ENCODE data around the gene MADCAM1. TPM values are rescaled to one million over a fixed set of nuclear protein-coding genes. Genes with fewer than 3 reads are reported as not detected.
"Not testable (repeated sequence)": the region's sequence is repeated elsewhere in the genome, so short reads cannot be mapped to it uniquely, and the experiment has no call there.

The MADCAM1 gene
- total RNA-seq, 1 donor from 2014 or later: 1.1 TPM

GRCh38 chr19:465056-465816 is 31.1 kb upstream of the MADCAM1 start:
- no peak for DNase-seq

- no peak for DNase-seq
Measured at GRCh38 chr19:467554-467953, 28.7 kb upstream of the MADCAM1 start.

- DNase-seq: no peak
Measured at GRCh38 chr19:468587-469256, 27.6 kb upstream of the MADCAM1 start.

GRCh38 chr19:469833-470232 is 26.5 kb upstream of the MADCAM1 start:
- DNase-seq: no peak

GRCh38 chr19:470701-471100 is 25.6 kb upstream of the MADCAM1 start:
- no peak for DNase-seq

GRCh38 chr19:472005-472858 is 24.1 kb upstream of the MADCAM1 start:
- no peak for DNase-seq

- DNase-seq: no peak
Measured at GRCh38 chr19:474126-475078, 21.9 kb upstream of the MADCAM1 start.

GRCh38 chr19:475360-475759 is 20.9 kb upstream of the MADCAM1 start:
- no peak for DNase-seq

GRCh38 chr19:478236-478903 is 17.9 kb upstream of the MADCAM1 start:
- no peak for DNase-seq

- no peak for DNase-seq
Measured at GRCh38 chr19:478976-479375, 17.3 kb upstream of the MADCAM1 start.

- DNase-seq: peak; percentile 78
Measured at GRCh38 chr19:480016-480855, 16.1 kb upstream of the MADCAM1 start.

- not testable (repeated sequence) for DNase-seq
Measured at GRCh38 chr19:481100-481499, 15.2 kb upstream of the MADCAM1 start.

GRCh38 chr19:482186-483041 is 13.9 kb upstream of the MADCAM1 start:
- no peak for DNase-seq

- DNase-seq: no peak
Measured at GRCh38 chr19:483332-484072, 12.8 kb upstream of the MADCAM1 start.

- no peak for DNase-seq
Measured at GRCh38 chr19:484494-484893, 11.8 kb upstream of the MADCAM1 start.

- DNase-seq: peak; percentile 43
Measured at GRCh38 chr19:485077-485476, 11.2 kb upstream of the MADCAM1 start.

GRCh38 chr19:485583-486236 is 10.6 kb upstream of the MADCAM1 start:
- DNase-seq: peak; percentile 42
